SK-N-SH (cell line): ENCODE results near the gene PCSK6. TPM values are rescaled to one million over a fixed set of nuclear protein-coding genes. Genes with fewer than 3 reads are reported as not detected.

ENCODE experiments used
- CTCF ChIA-PET: fragments of 300-600, 350-600 bp; formaldehyde crosslinking; extraction: SDS; loops from one replicate; lab custom pipeline; 2021; lab: Yijun Ruan, JAX
- POLR2A ChIA-PET: fragments of 350-600 bp; sonication (Branson Sonifier 250); formaldehyde crosslinking; extraction: SDS; loops from one replicate; lab custom pipeline; 2020; ENCODE audit warnings: antibody characterized with exemption, inconsistent platforms; lab: Yijun Ruan, JAX
- DNase-seq: peaks from one replicate; pipeline ENCODE4 v3.0.0; 2012
- H2AFZ ChIP-seq: fragments of 200-600 bp; sonication (generic); 2 replicates; pipeline ENCODE4 v1.8.1; 2016; ENCODE audit warnings: antibody characterized with exemption, mild to moderate bottlenecking, low read depth
- H3F3A ChIP-seq: fragments of 200-600 bp; sonication (generic); replicated peaks from 2 replicates; pipeline ENCODE3; 2016; ENCODE audit warnings: antibody characterized with exemption, mild to moderate bottlenecking; ENCODE audit not compliant: insufficient read depth
- H3K27ac ChIP-seq, 2 experiments: fragments of 200-500 bp in 1 of 2; fragments of 200-600 bp in 1 of 2; sonication (Bioruptor generic) in 1 of 2; sonication (generic), shearing (Covaris generic) in 1 of 2; 2 replicates each; pipeline versions ENCODE4 v1.5.1 to v1.6.1; 2014 to 2016; ENCODE audit warnings: low read depth in 2 of 2, inconsistent platforms in 1 of 2, low read length in 1 of 2, mild to moderate bottlenecking in 1 of 2, mixed read lengths in 1 of 2
- H3K27me3 ChIP-seq: fragments of 200-600 bp; sonication (generic), shearing (Covaris generic); 2 replicates; pipeline ENCODE4 v1.6.1; 2016; ENCODE audit warnings: mixed run types; ENCODE audit not compliant: insufficient read depth
- H3K36me3 ChIP-seq, 2 experiments: fragments of 200-500 bp in 1 of 2; fragments of 200-600 bp in 1 of 2; sonication (Bioruptor generic) in 1 of 2; sonication (generic) in 1 of 2; replicated peaks in 1 of 2; 2 replicates each; pipeline versions ENCODE3 to v1.5.1; 2014 to 2016; ENCODE audit warnings: low read length in 1 of 2, mild to moderate bottlenecking in 1 of 2; ENCODE audit not compliant: insufficient read depth in 2 of 2, control insufficient read depth in 1 of 2
- H3K4me1 ChIP-seq, 2 experiments: fragments of 200-500 bp in 1 of 2; fragments of 200-600 bp in 1 of 2; sonication (Bioruptor generic) in 1 of 2; sonication (generic), shearing (Covaris generic) in 1 of 2; 2 replicates each; pipeline versions ENCODE4 v1.5.1 to v1.6.1; 2014 to 2016; ENCODE audit warnings: low read depth in 1 of 2, low read length in 1 of 2, mixed run types in 1 of 2; ENCODE audit not compliant: insufficient read depth in 2 of 2, control insufficient read depth in 1 of 2
- H3K4me2 ChIP-seq: fragments of 200-600 bp; sonication (generic), shearing (Covaris generic); 2 replicates; pipeline ENCODE4 v1.6.1; 2017; ENCODE audit warnings: mixed run types
- H3K4me3 ChIP-seq, 2 experiments: fragments of 200-500 bp in 1 of 2; fragments of 200-600 bp in 1 of 2; sonication (Bioruptor generic) in 1 of 2; sonication (generic), shearing (Covaris generic) in 1 of 2; 2 replicates each; pipeline versions ENCODE4 v1.5.1 to v1.8.1; 2014 to 2016; ENCODE audit warnings: low read depth in 2 of 2, inconsistent platforms in 1 of 2, low read length in 1 of 2, mild to moderate bottlenecking in 1 of 2, mixed read lengths in 1 of 2, moderate library complexity in 1 of 2
- H3K79me2 ChIP-seq: fragments of 200-600 bp; sonication (generic); 2 replicates; pipeline ENCODE4 v1.8.1; 2017; ENCODE audit warnings: mild to moderate bottlenecking; ENCODE audit not compliant: insufficient read depth
- H3K9ac ChIP-seq: fragments of 200-600 bp; sonication (generic); 2 replicates; pipeline ENCODE4 v1.6.1; 2017; ENCODE audit warnings: mixed run types
- H3K9me2 ChIP-seq: fragments of 200-600 bp; sonication (generic); 2 replicates; pipeline ENCODE4 v1.6.1; 2017; ENCODE audit warnings: mixed run types
- H3K9me3 ChIP-seq: fragments of 200-600 bp; sonication (generic); 2 replicates; pipeline ENCODE4 v1.6.1; 2017; ENCODE audit warnings: mixed run types, mild to moderate bottlenecking, moderate library complexity
- H4K20me1 ChIP-seq: fragments of 200-600 bp; sonication (generic); 2 replicates; pipeline ENCODE4 v1.6.1; 2017; ENCODE audit warnings: mild to moderate bottlenecking, mixed run types; ENCODE audit not compliant: insufficient read depth
- CHD2 ChIP-seq: fragments of 150-350 bp; IDR thresholded peaks from 2 replicates; pipeline ENCODE4 v1.6.1; 2018; ENCODE audit warnings: low read length; ENCODE audit not compliant: partially characterized antibody
- EZH2phosphoT487 ChIP-seq: fragments of 200-600 bp; sonication (generic); IDR thresholded peaks from 2 replicates; pipeline ENCODE4 v1.6.1; 2017; ENCODE audit warnings: low read depth, mixed run types, mild to moderate bottlenecking, antibody characterized with exemption, moderate library complexity, borderline replicate concordance
- GABPA ChIP-seq: IDR thresholded peaks from 2 replicates; pipeline ENCODE4 v1.4.0; 2012; ENCODE audit warnings: low read depth, mild to moderate bottlenecking
- MXI1 ChIP-seq: IDR thresholded peaks from 2 replicates; pipeline ENCODE4 v1.6.1; 2012; ENCODE audit warnings: mild to moderate bottlenecking, low read depth, low read length, improper control_type of control experiment
- NFIC ChIP-seq: IDR thresholded peaks from 2 replicates; pipeline ENCODE4 v1.4.0; 2012; ENCODE audit warnings: borderline replicate concordance
- RCOR1 ChIP-seq: fragments of 150-350 bp; IDR thresholded peaks from 2 replicates; pipeline ENCODE4 v1.6.1; 2017; ENCODE audit warnings: antibody characterized with exemption, low read length
- RFX5 ChIP-seq: IDR thresholded peaks from 2 replicates; pipeline ENCODE4 v1.6.1; 2012; ENCODE audit warnings: mild to moderate bottlenecking, improper control_type of control experiment, low read length
- SIN3A ChIP-seq: IDR thresholded peaks from 2 replicates; pipeline ENCODE4 v1.6.1; 2012; ENCODE audit warnings: low read depth, mild to moderate bottlenecking, low read length, moderate library complexity, borderline replicate concordance
- SMC3 ChIP-seq: IDR thresholded peaks from 2 replicates; pipeline ENCODE4 v1.6.1; 2012; ENCODE audit warnings: low read depth, low read length, improper control_type of control experiment
- WGBS: methylation state at CpG from one replicate; pipeline ENCODE4 v1.1.6; 2017; ENCODE audit warnings: low lambda C conversion rate; 5-methylcytosine and 5-hydroxymethylcytosine counted together
- polyA plus RNA-seq, 3 experiments: library from polyadenylated mRNA; depleted of rRNA; stranded (reverse); fragments of >200 nt; gene quantifications; 2 replicates each; pipeline ENCODE4 v1.2.3, GENCODE V29; 2012
- TF ChIP-seq, protein P1 (sequence below): IDR thresholded peaks from 2 replicates; pipeline ENCODE4 v1.4.0; 2012; ENCODE audit warnings: low read depth, borderline replicate concordance

The PCSK6 gene
- polyA plus RNA-seq, 1 of the 3 experiments (the other 2 are of a cell fraction), result 0.03 TPM

DNA sequence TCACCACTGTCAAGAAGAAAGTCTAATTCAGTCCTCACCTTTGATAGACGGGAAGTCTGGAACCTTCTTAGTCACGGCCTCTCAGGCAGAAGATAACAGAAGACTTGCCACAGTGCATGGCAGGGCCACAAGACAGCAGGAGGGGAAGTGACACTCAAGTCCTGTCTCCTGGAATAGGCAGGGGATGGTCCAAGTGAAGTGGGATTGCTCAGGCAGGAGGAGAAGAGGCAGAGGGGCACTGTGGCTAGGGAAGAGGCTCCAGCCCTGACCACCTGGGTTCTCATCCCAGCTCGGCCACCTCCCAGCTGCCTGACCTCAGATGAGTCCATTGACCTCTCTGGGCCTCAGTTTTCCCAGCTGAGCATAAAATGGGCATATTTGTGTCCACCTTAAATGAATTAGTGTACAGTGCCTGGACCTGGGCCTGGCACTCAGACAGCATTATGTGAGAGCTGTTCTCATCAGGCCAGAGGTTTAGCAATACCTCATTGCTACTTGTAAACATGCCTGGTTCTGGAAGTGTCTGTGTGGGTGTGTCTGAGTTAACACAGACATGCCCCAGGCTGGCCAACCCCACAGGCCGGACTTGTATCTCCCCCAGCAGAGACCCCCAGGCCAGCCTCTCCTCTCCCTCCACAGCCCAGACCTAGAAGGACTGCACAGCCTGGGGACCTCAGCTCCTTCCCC lies 11.5 kb upstream of the PCSK6 start (continued):
- TF ChIP-seq GABPA (no peak), EZH2phosphoT487 (no peak)

DNA sequence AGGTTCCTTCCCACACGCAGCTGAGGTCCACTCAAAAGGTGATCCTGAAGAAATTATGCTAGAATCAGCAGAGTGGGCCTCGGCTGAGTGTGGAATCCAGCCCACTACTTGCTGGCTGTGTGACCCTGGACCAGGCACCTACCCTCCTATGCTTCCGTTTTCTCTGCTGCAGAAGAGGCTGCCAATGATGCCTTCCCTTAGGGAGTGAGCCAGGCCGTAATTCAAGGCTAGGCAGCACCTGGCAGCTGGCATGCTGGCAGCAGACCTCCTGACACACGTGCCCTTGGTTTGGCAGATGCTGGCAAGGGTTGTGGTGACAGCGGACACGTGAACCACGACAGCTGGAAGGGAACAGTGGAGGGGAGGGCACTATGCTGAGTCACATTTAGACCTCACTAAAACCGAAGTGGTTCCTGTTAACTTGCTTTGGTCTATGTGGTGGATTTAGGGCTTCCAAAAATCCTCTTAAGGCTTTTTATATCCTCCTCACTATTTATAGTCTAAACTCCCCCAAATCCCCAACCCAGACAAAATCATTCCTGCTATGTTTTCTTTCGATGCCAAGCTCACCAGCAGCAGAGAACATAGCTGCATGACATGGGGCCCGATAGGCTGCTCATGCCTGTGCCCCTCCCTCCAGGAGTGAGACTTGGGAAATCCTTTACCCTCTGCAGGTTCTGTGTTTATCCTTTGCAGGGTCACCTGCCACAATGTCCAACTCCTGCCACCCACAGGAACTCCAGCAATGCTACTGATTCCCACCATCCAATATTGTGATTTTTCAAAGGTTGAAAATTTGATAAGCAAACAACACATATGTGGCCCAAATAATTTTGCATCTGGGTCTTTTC lies 10.6 kb upstream of the PCSK6 start:
- Histone ChIP-seq H4K20me1 (no peaks in the 10 kb centered on the region), H3K79me2 (no peaks in the 10 kb centered on the region), H3K4me3 (no peak overlapping the region), H3K27me3 (no peaks in the 10 kb centered on the region), H3K36me3 (no peaks in the 10 kb centered on the region), H3K9me3 (no peaks in the 10 kb centered on the region), H3K4me2 (no peak overlapping the region), H3F3A (no peaks in the 10 kb centered on the region), H2AFZ (no peak overlapping the region), H3K9me2 (no peaks in the 10 kb centered on the region), H3K4me1 (peaks cover 0 to 12% of the 10 kb centered on the region in 2 experiments; a peak in 1 of 4 replicates), H3K9ac (no peak overlapping the region), H3K27ac (no peak overlapping the region)
- no peak for TF ChIP-seq MXI1
- no peak for TF ChIP-seq GABPA
- no peak for TF ChIP-seq SIN3A
- TF ChIP-seq, protein P1, sequence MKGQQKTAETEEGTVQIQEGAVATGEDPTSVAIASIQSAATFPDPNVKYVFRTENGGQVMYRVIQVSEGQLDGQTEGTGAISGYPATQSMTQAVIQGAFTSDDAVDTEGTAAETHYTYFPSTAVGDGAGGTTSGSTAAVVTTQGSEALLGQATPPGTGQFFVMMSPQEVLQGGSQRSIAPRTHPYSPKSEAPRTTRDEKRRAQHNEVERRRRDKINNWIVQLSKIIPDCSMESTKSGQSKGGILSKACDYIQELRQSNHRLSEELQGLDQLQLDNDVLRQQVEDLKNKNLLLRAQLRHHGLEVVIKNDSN, result no peak
- TF ChIP-seq CHD2, result no peak
- no peak for TF ChIP-seq SMC3
- no peak for TF ChIP-seq NFIC
- TF ChIP-seq RCOR1, result no peak
- ChIA-PET POLR2A (no interaction called here), CTCF (interaction anchor here (0.8 to 1.2 kb wide), 3 partner anchors 118 to 200 kb away, joined by 3 to 4 read pairs (median 3); no protein-coding TSS in a partner anchor)
- 48% methylated on average over 9 of the region's 11 CpGs for WGBS
- DNase-seq, result no peak

DNA sequence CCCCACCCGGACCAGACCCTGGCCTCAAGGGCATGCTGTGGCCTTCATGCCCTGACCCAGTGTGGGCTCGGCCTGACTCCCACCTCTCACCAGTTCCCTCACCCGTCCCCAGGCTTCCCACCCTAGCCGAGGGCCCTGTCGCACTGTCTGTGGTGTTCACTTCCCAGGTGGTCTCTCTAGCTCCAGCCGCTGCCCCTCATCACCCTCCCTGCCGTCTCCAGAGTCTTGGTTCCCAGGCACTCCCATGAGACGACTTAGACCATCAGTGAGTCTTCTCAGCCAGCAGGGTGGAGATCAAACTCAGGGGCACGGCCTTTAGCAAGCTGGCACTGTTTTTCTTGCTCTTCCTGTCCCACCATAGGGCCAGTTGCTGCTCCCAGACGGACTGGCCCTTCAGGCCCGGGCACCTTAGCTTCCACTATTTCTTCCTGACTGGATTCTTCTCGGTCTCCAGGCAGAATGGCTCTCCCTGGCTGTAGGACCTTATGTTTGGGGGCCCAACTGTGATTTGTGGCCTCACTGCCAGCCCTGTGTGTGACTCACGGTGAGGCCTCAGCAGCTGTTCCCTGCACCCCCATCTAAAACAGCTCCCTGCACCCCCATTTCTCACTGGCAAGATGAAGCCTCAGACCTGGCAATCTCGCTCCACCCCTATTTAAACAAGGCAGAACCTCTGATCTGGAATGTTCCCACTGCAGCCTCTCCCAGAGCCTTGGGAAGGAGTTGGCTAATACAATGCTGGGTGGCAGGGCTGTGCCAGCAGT lies 9.4 kb upstream of the PCSK6 start:
- Histone ChIP-seq H3K36me3 (no peaks in the 10 kb centered on the region), H3K79me2 (no peaks in the 10 kb centered on the region), H3K9me2 (no peaks in the 10 kb centered on the region)
- TF ChIP-seq RFX5, result no peak
- TF ChIP-seq, all 33 proteins: peak for 0
- Histone ChIP-seq H3K27me3 (no peaks in the 10 kb centered on the region), H4K20me1 (no peaks in the 10 kb centered on the region), H3K27ac (no peak overlapping the region), H3K4me2 (no peak overlapping the region), H3K9me3 (no peaks in the 10 kb centered on the region), H3K4me3 (no peak overlapping the region), H3K4me1 (peaks cover 0 to 12% of the 10 kb centered on the region in 2 experiments; a peak in 1 of 4 replicates), H3F3A (no peaks in the 10 kb centered on the region), H2AFZ (no peak overlapping the region), H3K9ac (no peak overlapping the region)
- CTCF ChIA-PET, result interaction anchor here (0.8 kb wide), 1 partner anchor 198 kb away, joined by 3 read pairs; no protein-coding TSS in a partner anchor
- DNase-seq, result no peak
- WGBS, result 43% methylated on average over 14 of the region's 14 CpGs
- POLR2A ChIA-PET, result no interaction called here
